Esophagus muscularis mucosa (tissue), 4 donors: ENCODE data around the gene MESP1. TPM values are rescaled to one million over a fixed set of nuclear protein-coding genes. Genes with fewer than 3 reads are reported as not detected.

Experiments
- DNase-seq: peaks from one replicate; pipeline ENCODE4 v3.0.0-alpha.2; 2017; ENCODE audit errors: extremely low spot score
- H3K27ac ChIP-seq, 4 donors: fragments of 200-600 bp; sonication (generic); replicated peaks in 1 of 4; 1 replicate in 3 of 4; 2 replicates in 1 of 4; pipeline ENCODE4 v1.5.1; 2016 to 2019; ENCODE audit warnings: mild to moderate bottlenecking in 1 of 4
- H3K27me3 ChIP-seq, 4 donors: fragments of 200-600 bp; sonication (generic); one replicate each; pipeline versions ENCODE4 v1.5.1 to v1.6.0; 2016 to 2019
- H3K36me3 ChIP-seq, 4 donors: fragments of 200-600 bp; sonication (generic); one replicate each; pipeline ENCODE4 v1.5.1; 2016 to 2019
- H3K4me1 ChIP-seq, 4 donors: fragments of 200-600 bp; sonication (generic); one replicate each; pipeline ENCODE4 v1.5.1; 2016 to 2019
- H3K4me3 ChIP-seq, 4 donors: fragments of 200-600 bp; sonication (generic); 1 replicate in 2 of 4; 2 replicates in 2 of 4; pipeline ENCODE4 v1.5.1; 2016 to 2019; ENCODE audit warnings: mild to moderate bottlenecking in 4 of 4, moderate library complexity in 1 of 4
- H3K9me3 ChIP-seq, 4 donors: fragments of 200-600 bp; sonication (generic); 1 replicate in 3 of 4; 2 replicates in 1 of 4; pipeline ENCODE4 v1.5.1; 2016 to 2019
- CTCF ChIP-seq, 3 experiments: fragments of 200-600 bp in 2 of 3; fragments of 450-650 bp in 1 of 3; sonication (generic) in 2 of 3; IDR thresholded peaks; one replicate each; pipeline ENCODE4 v1.5.1; 2017 to 2019; ENCODE audit warnings: antibody characterized with exemption in 3 of 3, mild to moderate bottlenecking in 2 of 3, moderate library complexity in 1 of 3
- EP300 ChIP-seq: sonication (generic); formaldehyde crosslinking; IDR thresholded peaks from one replicate; pipeline ENCODE4 v1.6.1; 2017; ENCODE audit warnings: antibody characterized with exemption
- POLR2A ChIP-seq: fragments of 450-650 bp; IDR thresholded peaks from one replicate; pipeline ENCODE4 v1.6.1; 2017; ENCODE audit warnings: antibody characterized with exemption, moderate library complexity, mild to moderate bottlenecking, low read depth
- POLR2AphosphoS5 ChIP-seq, 2 donors: sonication (generic); formaldehyde crosslinking; IDR thresholded peaks; one replicate each; pipeline ENCODE4 v1.6.1; 2017; ENCODE audit warnings: antibody characterized with exemption in 2 of 2
- WGBS: methylation state at CpG from one replicate; pipeline ENCODE4 v1.1.5; 2018; 5-methylcytosine and 5-hydroxymethylcytosine counted together
- intact Hi-C: fragments of 100-400 bp; cut with DNase I; formaldehyde crosslinking; loops from one replicate; pipeline ENCODE4 v1.15.1; 2023
- total RNA-seq, 4 donors: library from RNA; depleted of rRNA; stranded (reverse); fragments of >200 nt; gene quantifications; one replicate each; pipeline versions ENCODE4 v1.1.0 to v1.2.1, GENCODE V29; 2016

The MESP1 gene
- total RNA-seq, 4 donors from 2014 or later = 0.50 to 2.8 (median 1.7) TPM

GRCh38 chr15:89732451-89733172 lies 18.4 kb downstream of the MESP1 start:
- Histone ChIP-seq H3K27ac (no peak overlapping the region), H3K4me3 (no peak overlapping the region), H3K4me1 (peaks cover 0 to 12% (median 7%) of the 10 kb centered on the region in 4 donors), H3K27me3 (peaks cover 0 to 5% (median 0%) of the 10 kb centered on the region in 4 donors), H3K9me3 (no peaks in the 10 kb centered on the region), H3K36me3 (no peaks in the 10 kb centered on the region)
- no peak for TF ChIP-seq POLR2AphosphoS5 (IDR thresholded peaks at IDR 0.05)
- TF ChIP-seq EP300 = no peak
- no peak for TF ChIP-seq CTCF (IDR thresholded peaks at IDR 0.05)
- TF ChIP-seq POLR2A = no peak
- WGBS = 55% methylated on average over 7 of the region's 8 CpGs
- intact Hi-C loops = no loop called here
- DNase-seq = no peak

- Histone ChIP-seq H3K27ac (no peak overlapping the region), H3K9me3 (no peaks in the 10 kb centered on the region), H3K4me3 (no peak overlapping the region), H3K36me3 (no peaks in the 10 kb centered on the region), H3K27me3 (peaks cover 0 to 5% (median 0%) of the 10 kb centered on the region in 4 donors), H3K4me1 (peaks cover 0 to 12% (median 7%) of the 10 kb centered on the region in 4 donors)
- no peak for DNase-seq
- intact Hi-C loops = no loop called here
- WGBS = 93% methylated on average over 3 of the region's 5 CpGs
- no peak for TF ChIP-seq POLR2AphosphoS5 (IDR thresholded peaks at IDR 0.05)
- TF ChIP-seq CTCF (IDR thresholded peaks at IDR 0.05) = no peak
- TF ChIP-seq POLR2A = no peak
- no peak for TF ChIP-seq EP300
Measured at GRCh38 chr15:89731275-89731674, 19.8 kb downstream of the MESP1 start.

GRCh38 chr15:89728254-89728653 lies 22.8 kb downstream of the MESP1 start:
- no peaks in the 10 kb centered on the region for H3K9me3 ChIP-seq

GRCh38 chr15:89725064-89725463 lies 26.0 kb downstream of the MESP1 start:
- TF ChIP-seq EP300 (no peak), CTCF (IDR thresholded peaks at IDR 0.05) (no peak), POLR2AphosphoS5 (IDR thresholded peaks at IDR 0.05) (no peak), POLR2A (no peak)
- WGBS = 80% methylated on average over 1 of the region's 1 CpG
- H3K36me3 ChIP-seq = no peaks in the 10 kb centered on the region
- no peak overlapping the region for H3K27ac ChIP-seq
- peaks cover 0 to 4% (median 0%) of the 10 kb centered on the region in 4 donors for H3K27me3 ChIP-seq
- intact Hi-C loops = no loop called here
- no peak for DNase-seq
- H3K4me1 ChIP-seq = peaks cover 0 to 12% (median 7%) of the 10 kb centered on the region in 4 donors
- no peak overlapping the region for H3K4me3 ChIP-seq
- no peaks in the 10 kb centered on the region for H3K9me3 ChIP-seq

More at GRCh38 chr15:89728254-89728653, 22.8 kb downstream of the MESP1 start:
- no peak for DNase-seq
- H3K4me1 ChIP-seq = peaks cover 0 to 12% (median 7%) of the 10 kb centered on the region in 4 donors
- H3K36me3 ChIP-seq = no peaks in the 10 kb centered on the region
- H3K27me3 ChIP-seq = peaks cover 0 to 5% (median 0%) of the 10 kb centered on the region in 4 donors
- intact Hi-C loops = no loop called here
- TF ChIP-seq POLR2A (no peak), EP300 (peak; percentile 51), CTCF (IDR thresholded peaks at IDR 0.05) (no peak), POLR2AphosphoS5 (IDR thresholded peaks at IDR 0.05) (peak; percentile 65 to 83)
- peak overlapping the region; percentile 45 to 65 (median 53) for H3K27ac ChIP-seq
- 52% methylated on average over 2 of the region's 2 CpGs for WGBS
- no peak overlapping the region for H3K4me3 ChIP-seq
